Measurements from ENCODE around the gene TOMM20L. TPM values are rescaled to one million over a fixed set of nuclear protein-coding genes. Genes with fewer than 3 reads are reported as not detected.

TOMM20L gene
- total RNA-seq, 1 experiment from 2014 or later, result not detected

DNA sequence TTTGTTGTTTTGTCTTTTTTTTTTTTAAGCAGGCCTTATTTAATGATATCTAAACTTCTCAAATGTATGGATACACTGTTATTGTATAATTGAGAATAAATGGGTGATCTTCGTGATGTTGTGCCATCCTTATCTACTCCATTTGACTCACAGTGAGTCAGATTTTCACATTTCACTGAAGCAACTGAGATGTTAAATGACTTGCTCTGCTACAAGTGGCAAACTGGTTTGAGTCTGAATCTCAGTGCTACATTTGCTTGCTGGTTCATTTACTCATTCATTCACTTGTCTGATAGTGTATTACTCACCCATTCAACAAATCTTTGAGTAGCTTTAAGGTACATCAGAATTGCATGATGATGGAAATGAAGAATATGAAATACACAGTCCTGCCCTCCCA is 34.4 kb downstream of the TOMM20L start:
- CTCF ChIA-PET, result no interaction called here
- ATAC-seq, result no peak
- no TSS peak for BruUV-seq (replicated peaks)

More for the DNA sequence above, 34.4 kb downstream of the TOMM20L start:
- Histone ChIP-seq H3K9ac (ENCODE audit: low read length) (no peak overlapping the region), H3K27me3 (ENCODE audit: insufficient read depth, low read length) (no peaks in the 10 kb centered on the region), H3K79me2 (ENCODE audit: insufficient read depth, low read length) (peaks cover 27% of the 10 kb centered on the region), H2AFZ (ENCODE audit: low read depth, low read length, poor library complexity, severe bottlenecking) (no peak overlapping the region), H3K4me3 (replicated peaks in 1 of 2; ENCODE audit: low read depth in 1 of 2, low read length in 2 of 2) (no peak overlapping the region), H4K20me1 (ENCODE audit: insufficient read depth) (no peaks in the 10 kb centered on the region), H3K27ac (ENCODE audit: low read depth, low read length) (no peak overlapping the region), H3K9me2 (ENCODE audit: insufficient read depth) (no peaks in the 10 kb centered on the region), H3K9me3 (ENCODE audit: control insufficient read depth in 1 of 2, insufficient read depth in 1 of 2, low read depth in 1 of 2, low read length in 2 of 2) (no peaks in the 10 kb centered on the region), H3K4me2 (ENCODE audit: low read length) (no peak overlapping the region), H3K4me1 (ENCODE audit: control insufficient read depth in 1 of 2, insufficient read depth in 2 of 2, low read length in 2 of 2) (peaks cover 3 to 9% of the 10 kb centered on the region in 2 experiments; a peak in 3 of 4 replicates), H3K36me3 (ENCODE audit: control insufficient read depth in 1 of 2, insufficient read depth in 2 of 2, low read length in 2 of 2) (peaks cover 0 to 6% of the 10 kb centered on the region in 2 experiments; a peak in 3 of 4 replicates)
- POLR2A ChIA-PET, result no interaction called here
- intact Hi-C loops (cut with micrococcal nuclease), result no loop called here
- RAD21 ChIA-PET (ENCODE audit: low non-redundant PET in 1 of 2, low total read pairs in 2 of 2, uncharacterized antibody in 2 of 2, unreplicated experiment in 2 of 2), result interaction anchor here in 1 of 2 experiments (0.6 kb wide), 1 partner anchor 1661 kb away, joined by 4 read pairs; no protein-coding TSS in a partner anchor
- DNase-seq (ENCODE audit: low read depth, low spot score), result no peak
- TF ChIP-seq EZH2phosphoT487 (IDR thresholded peaks at IDR 0.05; ENCODE audit: borderline replicate concordance) (no peak), FOSL1 (IDR thresholded peaks at IDR 0.05; ENCODE audit: low read depth) (no peak), ELF1 (IDR thresholded peaks at IDR 0.05; ENCODE audit: borderline replicate concordance, low read depth) (no peak), EGR1 (IDR thresholded peaks at IDR 0.05; ENCODE audit: low read depth) (no peak), CEBPB (IDR thresholded peaks at IDR 0.05; ENCODE audit: low read depth) (no peak), EZH2 (IDR thresholded peaks at IDR 0.05) (no peak), ZBTB33 (IDR thresholded peaks at IDR 0.05; ENCODE audit: extremely low read depth, insufficient replicate concordance, low read length) (no peak), CBX3 (IDR thresholded peaks at IDR 0.05; ENCODE audit: low read depth) (no peak), SP1 (IDR thresholded peaks at IDR 0.05; ENCODE audit: low read depth) (no peak), ZFX (IDR thresholded peaks at IDR 0.05) (no peak)
- TF ChIP-seq, protein P1, sequence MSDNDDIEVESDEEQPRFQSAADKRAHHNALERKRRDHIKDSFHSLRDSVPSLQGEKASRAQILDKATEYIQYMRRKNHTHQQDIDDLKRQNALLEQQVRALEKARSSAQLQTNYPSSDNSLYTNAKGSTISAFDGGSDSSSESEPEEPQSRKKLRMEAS (IDR thresholded peaks at IDR 0.05), result no peak
- TF ChIP-seq, protein P2, sequence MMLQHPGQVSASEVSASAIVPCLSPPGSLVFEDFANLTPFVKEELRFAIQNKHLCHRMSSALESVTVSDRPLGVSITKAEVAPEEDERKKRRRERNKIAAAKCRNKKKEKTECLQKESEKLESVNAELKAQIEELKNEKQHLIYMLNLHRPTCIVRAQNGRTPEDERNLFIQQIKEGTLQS (IDR thresholded peaks at IDR 0.05), result no peak

Measured in HCT116 (cell line).